GM19238 (cell line): ENCODE results near the gene BMERB1.
"Not testable (repeated sequence)": the region's sequence is repeated elsewhere in the genome, so short reads cannot be mapped to it uniquely, and the experiment has no call there.

Source experiments
- DNase-seq: peaks from one replicate; pipeline ENCODE4 v3.0.0; 2011; ENCODE audit warnings: low spot score; ENCODE audit not compliant: insufficient read length

BMERB1 gene

GRCh38 chr16:15519790-15520189, 85.4 kb downstream of the BMERB1 start:
- no peak for DNase-seq

DNA sequence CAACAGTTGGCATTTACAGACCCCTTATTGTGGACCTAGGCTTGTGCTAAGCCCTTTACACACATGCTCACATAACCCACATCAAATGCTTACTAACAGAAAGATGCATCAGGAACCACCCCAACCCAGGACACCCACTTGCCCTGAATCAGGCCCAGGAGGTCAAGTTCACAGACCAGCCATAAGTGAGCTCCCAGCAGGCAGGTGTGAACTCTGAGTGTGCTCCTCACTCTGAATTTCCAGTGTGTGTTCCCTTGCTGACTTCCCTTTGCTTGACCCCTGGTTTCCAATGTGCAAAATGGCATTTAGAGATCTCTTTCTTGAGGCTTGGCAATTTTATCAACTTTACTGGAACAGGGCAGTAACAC, 87.0 kb downstream of the BMERB1 start:
- no peak for DNase-seq

DNA sequence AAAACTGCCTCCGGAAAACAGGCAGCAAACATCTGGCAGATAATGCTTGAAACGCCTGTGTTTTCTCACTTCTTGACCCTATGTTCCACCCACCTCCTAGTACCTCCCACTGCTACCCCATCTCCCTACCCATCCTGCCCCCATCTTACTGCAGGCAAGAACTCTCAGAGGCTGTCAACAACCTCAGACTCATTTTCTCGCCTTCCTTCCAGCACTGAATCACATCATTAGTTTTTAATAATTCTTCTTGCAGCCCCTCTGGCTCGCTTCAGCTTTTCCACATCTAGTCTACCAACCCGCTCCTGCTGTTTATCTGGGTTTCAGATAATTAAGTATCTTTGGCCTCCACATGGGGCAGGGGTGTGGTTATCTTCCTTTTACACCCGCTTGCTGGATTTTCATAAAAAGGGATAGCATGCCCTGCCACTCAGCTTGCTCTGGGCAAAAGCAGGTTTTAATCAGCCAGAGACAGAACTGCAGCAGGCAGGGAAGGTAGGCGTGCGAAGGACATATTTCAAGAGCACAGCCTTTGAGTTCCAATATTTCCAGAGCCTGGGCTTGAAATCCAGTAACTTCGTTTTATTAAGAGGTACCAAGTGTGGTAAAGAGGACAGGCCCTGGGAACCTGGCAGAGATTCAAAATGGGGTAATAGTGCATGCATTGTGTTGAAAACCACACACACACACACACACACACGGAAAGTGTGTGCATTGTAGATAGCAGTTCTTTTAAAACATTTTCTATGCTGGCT, 87.5 kb downstream of the BMERB1 start:
- no peak for DNase-seq

GRCh38 chr16:15523092-15523541, 88.7 kb downstream of the BMERB1 start:
- no peak for DNase-seq

DNA sequence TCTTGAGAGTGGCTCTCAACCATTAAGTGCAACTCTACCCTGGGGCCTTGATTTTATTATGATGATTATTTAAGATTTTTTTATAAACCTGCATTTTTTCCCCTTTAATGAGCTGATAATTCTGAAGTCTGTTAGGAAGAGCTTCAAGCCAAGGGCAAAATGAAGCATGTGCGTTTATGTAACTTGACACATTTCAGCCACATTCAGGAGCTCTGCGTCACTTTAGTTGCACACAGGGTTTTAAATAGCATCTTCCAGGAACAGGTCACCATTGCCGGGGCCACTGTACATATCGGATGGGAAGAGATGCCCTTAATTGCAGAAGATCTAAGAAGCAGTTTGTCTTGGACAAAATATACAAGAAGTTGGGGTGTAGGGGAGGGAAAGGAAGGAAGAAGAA, 89.6 kb downstream of the BMERB1 start:
- no peak for DNase-seq

- no peak for DNase-seq
These were observed 90.6 kb downstream of the BMERB1 start for GRCh38 chr16:15524966-15525365.

DNA sequence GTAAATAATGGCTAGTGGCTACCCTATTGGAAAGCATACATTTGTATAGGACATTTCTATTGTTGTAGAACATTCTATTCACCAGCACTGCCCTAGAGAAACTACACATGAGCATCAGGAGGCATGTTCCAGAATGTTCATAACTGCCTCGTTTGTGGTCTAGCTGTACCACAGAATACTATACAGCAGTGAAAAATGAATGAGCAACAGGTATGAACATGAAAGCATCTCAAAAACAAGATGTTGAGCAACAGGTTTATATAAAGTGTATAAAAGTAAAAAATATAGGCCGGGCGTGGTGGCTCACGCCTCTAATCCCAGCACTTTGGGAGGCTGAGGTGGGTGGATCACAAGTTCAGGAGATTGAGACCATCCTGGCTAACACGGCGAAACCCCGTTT, 91.7 kb downstream of the BMERB1 start:
- DNase-seq, result no peak

DNA sequence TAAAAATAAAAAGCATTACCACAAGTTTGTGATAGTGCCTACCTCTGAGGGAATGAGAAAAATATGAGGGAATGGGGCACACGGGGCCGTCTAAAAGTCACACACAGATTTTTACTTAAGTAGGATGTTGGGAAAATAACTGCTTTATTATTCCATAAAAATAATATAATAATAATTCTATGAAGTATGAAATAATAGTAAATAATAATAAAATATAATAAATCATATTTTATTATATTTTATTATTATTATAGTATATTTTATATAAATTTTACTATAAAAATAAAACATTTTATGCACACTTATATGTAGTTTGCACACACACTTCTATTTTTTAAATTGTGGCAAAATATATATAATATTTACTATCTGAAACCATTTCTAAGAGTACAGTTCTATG, 92.3 kb downstream of the BMERB1 start:
- no peak for DNase-seq

GRCh38 chr16:15529673-15530072, 95.3 kb downstream of the BMERB1 start:
- DNase-seq, result no peak

DNA sequence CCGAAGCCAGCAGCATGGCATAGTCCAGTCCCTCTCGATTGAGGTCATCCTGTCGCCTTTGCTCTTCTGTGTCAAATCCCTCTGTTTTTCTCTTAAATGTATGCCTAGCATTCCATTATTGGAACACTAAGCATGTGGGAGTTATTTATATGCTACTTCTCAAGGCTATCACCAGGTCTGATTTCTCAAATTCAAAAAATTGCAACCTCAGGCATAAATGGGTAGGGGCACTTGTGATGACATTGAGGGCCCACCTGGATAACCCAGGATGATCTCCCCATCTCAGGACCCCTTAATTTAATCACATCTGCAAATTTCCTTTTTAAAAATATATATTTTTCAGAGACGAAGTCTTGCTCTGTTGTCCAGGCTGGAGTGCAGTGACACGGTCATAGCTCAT, 95.7 kb downstream of the BMERB1 start:
- no peak for DNase-seq

DNA sequence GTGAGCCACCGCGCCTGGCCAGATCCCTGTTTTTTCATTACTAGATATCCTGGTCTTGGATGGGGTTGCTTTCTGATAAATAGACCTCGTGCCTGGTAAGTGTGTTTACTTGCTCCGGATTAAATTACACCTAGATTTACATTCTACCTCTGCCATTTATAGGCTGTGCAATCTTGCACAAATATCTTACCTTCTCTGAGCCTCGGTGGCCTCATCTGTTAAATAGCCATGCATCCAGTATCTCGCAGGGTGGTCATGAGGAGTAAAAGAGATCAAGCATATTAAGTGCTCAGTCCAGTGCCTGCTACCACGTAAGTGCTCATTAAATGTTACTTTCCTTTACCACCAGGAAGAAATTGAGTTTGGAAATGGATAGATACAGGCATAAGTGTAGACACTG, 98.4 kb downstream of the BMERB1 start:
- no peak for DNase-seq

DNA sequence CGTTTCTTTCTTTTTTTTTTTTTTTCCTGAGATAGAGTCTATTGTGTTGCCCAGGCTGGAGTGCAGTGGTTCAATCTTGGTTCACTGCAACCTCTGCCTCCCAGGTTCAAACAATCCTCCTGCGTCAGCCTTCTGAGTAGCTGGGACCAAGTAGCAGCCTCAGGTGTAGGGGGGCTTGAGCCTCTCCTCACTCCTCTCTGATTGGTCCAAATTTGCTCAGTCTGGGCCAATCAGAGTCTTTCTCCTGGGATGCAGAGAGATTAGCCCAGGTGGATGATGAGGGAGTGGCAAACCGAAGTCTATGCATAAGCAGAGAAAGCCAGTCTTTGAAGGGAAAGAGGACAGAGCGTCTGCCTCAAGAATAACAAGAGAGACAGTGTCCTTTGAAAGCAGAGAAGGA, 99.0 kb downstream of the BMERB1 start:
- no peak for DNase-seq

- DNase-seq, result no peak
These were observed 101.4 kb downstream of the BMERB1 start for GRCh38 chr16:15535772-15536171.

DNA sequence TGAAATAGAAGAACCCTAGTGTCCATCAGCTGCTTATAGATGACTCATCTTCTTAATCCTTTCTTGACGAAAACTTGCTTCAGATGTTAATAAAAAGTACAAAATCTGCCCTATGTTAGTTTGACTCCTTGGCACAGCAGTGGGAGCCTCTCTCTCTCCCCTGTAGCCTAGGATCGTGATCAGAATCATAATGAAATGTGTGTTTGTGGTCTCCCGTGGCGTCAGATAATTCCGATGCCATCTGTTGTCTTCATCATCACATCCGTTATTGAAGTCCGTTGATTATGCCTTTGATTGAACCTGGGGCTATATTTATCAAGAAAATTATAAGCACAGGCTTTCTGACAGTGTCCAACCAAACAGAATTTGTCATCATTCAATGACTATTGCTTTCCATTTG, 102.5 kb downstream of the BMERB1 start:
- no peak for DNase-seq

- DNase-seq, result no peak
These were observed 104.1 kb downstream of the BMERB1 start for GRCh38 chr16:15538507-15538906.

DNA sequence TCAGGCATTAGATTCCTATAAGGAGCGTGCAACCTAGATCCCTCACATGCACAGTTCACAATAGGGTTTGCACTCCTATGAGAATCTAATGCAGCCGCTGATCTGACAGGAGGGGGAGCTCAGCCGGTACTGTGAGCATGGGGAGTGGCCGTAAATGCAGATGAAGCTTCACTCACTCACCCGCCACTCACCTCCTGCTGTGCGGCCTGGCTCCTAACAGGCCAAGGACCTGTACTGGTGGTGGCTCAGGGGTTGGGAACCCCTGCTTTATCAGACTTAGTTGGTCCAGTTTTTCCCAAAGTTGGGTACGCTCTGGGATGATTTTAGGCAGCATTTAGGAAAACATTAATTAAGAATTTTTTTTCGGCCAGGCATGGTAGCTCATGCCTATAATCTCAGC, 104.8 kb downstream of the BMERB1 start:
- DNase-seq, result no peak

GRCh38 chr16:15542261-15542660, 107.9 kb downstream of the BMERB1 start:
- DNase-seq, result no peak

DNA sequence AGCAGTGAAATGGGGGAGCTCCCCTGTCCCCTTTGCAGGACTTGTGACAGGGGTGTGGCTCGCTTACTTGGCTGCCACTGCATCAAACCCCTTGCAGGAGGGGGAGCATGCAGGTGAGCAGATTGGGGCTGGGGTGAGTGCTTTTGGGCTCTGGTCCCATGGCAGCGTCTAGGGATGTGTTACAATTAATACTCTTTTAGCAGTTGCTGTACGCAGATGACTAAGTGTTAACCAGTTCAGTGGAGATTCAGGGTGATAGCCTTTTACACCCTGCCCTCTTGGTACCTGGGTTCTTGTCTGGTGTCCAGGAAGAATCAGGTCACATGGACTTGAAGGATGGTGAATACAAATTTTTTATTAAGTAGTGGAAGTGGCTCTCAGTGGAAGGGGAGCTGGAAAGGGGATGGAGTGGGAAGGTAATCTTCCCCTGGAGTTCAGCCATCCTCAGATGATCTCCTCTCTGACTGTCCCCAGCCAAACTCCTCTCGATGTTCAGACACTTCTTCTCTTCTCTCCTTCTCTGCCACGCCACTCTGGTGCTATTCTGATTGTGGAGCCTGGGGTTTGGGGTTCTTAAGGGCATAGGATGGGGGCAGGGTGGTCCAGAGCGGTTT, 108.5 kb downstream of the BMERB1 start:
- no peak for DNase-seq

GRCh38 chr16:15544405-15544804, 110.0 kb downstream of the BMERB1 start:
- no peak for DNase-seq

DNA sequence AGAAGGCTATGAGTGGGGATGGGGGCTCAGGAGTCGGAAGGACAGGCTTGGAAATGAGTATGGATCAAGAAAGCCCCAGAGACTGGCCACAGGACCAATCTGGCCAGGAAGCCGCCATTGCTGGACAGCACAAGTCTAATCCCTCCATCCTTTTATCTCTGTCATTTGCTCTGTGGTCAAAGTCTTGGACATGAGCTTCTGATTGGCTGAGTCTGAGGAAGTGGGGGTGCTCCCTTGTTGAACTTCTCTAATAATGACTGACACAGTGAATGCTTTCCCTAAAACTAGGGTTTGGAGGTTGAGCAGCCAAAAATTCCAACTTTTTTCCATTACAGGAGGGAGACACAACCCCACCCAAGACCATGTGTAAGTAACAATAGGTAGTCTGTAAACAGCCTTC, 111.2 kb downstream of the BMERB1 start:
- DNase-seq, result no peak

GRCh38 chr16:15547072-15547767, 112.8 kb downstream of the BMERB1 start:
- DNase-seq, result not testable (repeated sequence)

GRCh38 chr16:15547768-15548096, 113.3 kb downstream of the BMERB1 start:
- DNase-seq, result no peak

DNA sequence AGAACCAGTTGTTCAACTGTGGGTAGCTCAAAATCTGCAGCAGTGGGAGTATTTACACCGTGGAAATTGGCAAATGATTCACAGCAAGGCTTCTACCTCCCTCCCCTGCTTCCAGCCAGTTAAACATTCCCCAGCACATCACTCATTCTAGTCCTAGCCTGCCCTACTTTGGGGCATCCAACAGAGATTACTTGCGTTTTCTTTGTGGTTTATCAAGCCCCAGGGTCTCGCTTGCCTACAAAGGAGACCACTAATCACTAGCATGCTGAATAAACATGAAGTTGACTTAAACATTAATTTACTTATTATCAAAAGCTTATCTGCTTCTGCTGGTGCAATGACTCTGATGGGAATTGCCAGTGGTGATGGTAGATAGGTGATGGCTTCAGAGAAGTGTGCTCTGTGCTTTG, 114.1 kb downstream of the BMERB1 start:
- no peak for DNase-seq
